Loucy (cell line): ENCODE results near the gene ENTHD1.

Source experiments
- H2AFZ ChIP-seq: fragments of 200-600 bp; sonication (generic); 2 replicates; pipeline ENCODE4 v1.6.0; 2016; ENCODE audit warnings: antibody characterized with exemption, mild to moderate bottlenecking, low read length, moderate library complexity
- H3F3A ChIP-seq: fragments of 200-600 bp; 2 replicates; pipeline ENCODE4 v1.6.0; 2016; ENCODE audit warnings: antibody characterized with exemption, low read depth, mild to moderate bottlenecking
- H3K27me3 ChIP-seq: fragments of 200-600 bp; sonication (generic); 2 replicates; pipeline ENCODE4 v1.6.1; 2014; ENCODE audit warnings: low read length, mild to moderate bottlenecking; ENCODE audit not compliant: insufficient read depth, poor library complexity, severe bottlenecking
- H3K36me3 ChIP-seq: fragments of 200-600 bp; sonication (generic); 2 replicates; pipeline ENCODE4 v1.6.1; 2016; ENCODE audit warnings: low read length; ENCODE audit not compliant: insufficient read depth
- H3K4me1 ChIP-seq: fragments of 200-600 bp; sonication (generic); 2 replicates; pipeline ENCODE4 v1.5.1; 2014; ENCODE audit warnings: low read length, mild to moderate bottlenecking; ENCODE audit not compliant: insufficient read depth, poor library complexity, severe bottlenecking
- H3K4me2 ChIP-seq: fragments of 200-600 bp; sonication (generic); 2 replicates; pipeline ENCODE4 v1.6.0; 2014; ENCODE audit warnings: antibody characterized with exemption, low read length, low read depth, mild to moderate bottlenecking; ENCODE audit not compliant: poor library complexity, severe bottlenecking
- H3K4me3 ChIP-seq: fragments of 200-600 bp; sonication (generic); 2 replicates; pipeline ENCODE4 v1.5.1; 2014; ENCODE audit warnings: low read length, mild to moderate bottlenecking, mixed read lengths; ENCODE audit not compliant: poor library complexity, severe bottlenecking
- H3K79me2 ChIP-seq: fragments of 200-600 bp; sonication (generic); 2 replicates; pipeline ENCODE4 v1.6.1; 2014; ENCODE audit warnings: low read length; ENCODE audit not compliant: insufficient read depth
- H3K9ac ChIP-seq: fragments of 200-600 bp; sonication (generic); 2 replicates; pipeline ENCODE4 v1.6.0; 2014; ENCODE audit warnings: mild to moderate bottlenecking, low read depth, low read length, moderate library complexity; ENCODE audit not compliant: poor library complexity, severe bottlenecking
- H3K9me2 ChIP-seq: fragments of 200-600 bp; sonication (generic); replicated peaks from 2 replicates; pipeline ENCODE4 v1.6.1; 2016; ENCODE audit warnings: low read depth, low read length, mixed read lengths
- H3K9me3 ChIP-seq: fragments of 200-600 bp; sonication (generic); 2 replicates; pipeline ENCODE4 v1.6.1; 2014; ENCODE audit warnings: mild to moderate bottlenecking, antibody characterized with exemption, low read length, low read depth; ENCODE audit not compliant: insufficient read depth
- H4K20me1 ChIP-seq: fragments of 200-600 bp; sonication (generic); 2 replicates; pipeline ENCODE4 v1.6.0; 2014; ENCODE audit warnings: antibody characterized with exemption, low read length, mild to moderate bottlenecking; ENCODE audit not compliant: insufficient read depth, poor library complexity, severe bottlenecking
- CTCF ChIP-seq: fragments of 200-600 bp; sonication (generic); conservative IDR thresholded peaks from 2 replicates; pipeline ENCODE4 v1.5.1; 2014; ENCODE audit warnings: mild to moderate bottlenecking, antibody characterized with exemption, low read length
- EZH2phosphoT487 ChIP-seq: fragments of 200-600 bp; IDR thresholded peaks from 2 replicates; pipeline ENCODE4 v1.6.1; 2018; ENCODE audit warnings: antibody characterized with exemption, mild to moderate bottlenecking, moderate library complexity, borderline replicate concordance

The ENTHD1 gene

GRCh38 chr22:39910876-39911613, 17.5 kb upstream of the ENTHD1 start:
- Histone ChIP-seq H3K4me2 (peak overlapping the region; percentile 94), H3K4me3 (peak overlapping the region; percentile 43), H3K27me3 (no peaks in the 10 kb centered on the region), H4K20me1 (peaks cover 81% of the 10 kb centered on the region), H3K9ac (peak overlapping the region; percentile 31), H3K4me1 (peaks cover 83% of the 10 kb centered on the region), H2AFZ (no peak overlapping the region), H3K9me2 (no peaks in the 10 kb centered on the region), H3K9me3 (no peaks in the 10 kb centered on the region), H3F3A (no peaks in the 10 kb centered on the region), H3K79me2 (peaks cover 99% of the 10 kb centered on the region), H3K36me3 (peaks cover 19% of the 10 kb centered on the region; the same call in 1 of the 2 replicates)
- TF ChIP-seq EZH2phosphoT487 = no peak
- no peak for TF ChIP-seq CTCF

GRCh38 chr22:39908737-39909136, 15.2 kb upstream of the ENTHD1 start:
- H2AFZ ChIP-seq = no peak overlapping the region
- H3K79me2 ChIP-seq = peaks cover 100% of the 10 kb centered on the region
- peaks cover 63% of the 10 kb centered on the region for H4K20me1 ChIP-seq
- no peaks in the 10 kb centered on the region for H3K27me3 ChIP-seq
- peak overlapping the region; percentile 94 for H3K4me2 ChIP-seq
- no peaks in the 10 kb centered on the region for H3K9me2 ChIP-seq
- H3F3A ChIP-seq = no peaks in the 10 kb centered on the region
- TF ChIP-seq EZH2phosphoT487 (no peak), CTCF (no peak)
- peaks cover 7% of the 10 kb centered on the region; the same call in 1 of the 2 replicates for H3K36me3 ChIP-seq
- H3K4me3 ChIP-seq = peak overlapping the region; percentile 76
- H3K4me1 ChIP-seq = peaks cover 81% of the 10 kb centered on the region
- H3K9ac ChIP-seq = peak overlapping the region; percentile 96
- H3K9me3 ChIP-seq = no peaks in the 10 kb centered on the region

- H3K9me2 ChIP-seq = no peaks in the 10 kb centered on the region
- TF ChIP-seq EZH2phosphoT487 = no peak
- no peak for TF ChIP-seq CTCF
- H3K4me3 ChIP-seq = peak overlapping the region; percentile 76
- peaks cover 7% of the 10 kb centered on the region; the same call in 1 of the 2 replicates for H3K36me3 ChIP-seq
- H2AFZ ChIP-seq = no peak overlapping the region
- peak overlapping the region; percentile 96 for H3K9ac ChIP-seq
- H3K4me1 ChIP-seq = peaks cover 75% of the 10 kb centered on the region
- no peaks in the 10 kb centered on the region for H3F3A ChIP-seq
- peaks cover 58% of the 10 kb centered on the region for H4K20me1 ChIP-seq
- H3K27me3 ChIP-seq = no peaks in the 10 kb centered on the region
- H3K9me3 ChIP-seq = no peaks in the 10 kb centered on the region
- H3K79me2 ChIP-seq = peaks cover 100% of the 10 kb centered on the region
- H3K4me2 ChIP-seq = peak overlapping the region; percentile 94
Observed at GRCh38 chr22:39908136-39908535, 14.6 kb upstream of the ENTHD1 start.
